DMS53 treated with DMSO at 0.1 percent for 48 hours (cell line): ENCODE measurements around the gene MEIS1.

ENCODE experiments used
- DNase-seq: peaks from one replicate; lab custom pipeline; 2025; ENCODE audit not compliant: unreplicated experiment; lab: John Stamatoyannopoulos, UW

The MEIS1 gene

DNA sequence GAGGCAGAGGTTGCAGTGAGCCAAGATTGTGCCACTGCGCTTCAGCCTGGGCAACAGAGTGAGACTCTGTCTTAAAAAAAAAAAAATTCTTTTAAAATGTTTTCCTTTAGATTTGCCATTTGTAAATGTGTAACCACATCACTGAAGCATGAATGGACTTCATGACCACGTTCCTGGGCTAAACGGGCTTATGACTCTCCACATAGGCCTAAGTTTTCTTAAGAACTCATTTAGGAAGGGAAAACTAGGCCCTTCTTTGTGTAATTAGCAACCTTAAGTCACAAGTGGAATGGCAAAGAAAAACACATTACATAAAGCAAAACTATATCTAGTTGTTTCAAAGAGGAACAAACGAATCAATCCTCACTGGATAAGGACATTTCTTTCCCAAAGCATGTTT, 99.5 kb downstream of the MEIS1 start:
- DNase-seq, result no peak

DNA sequence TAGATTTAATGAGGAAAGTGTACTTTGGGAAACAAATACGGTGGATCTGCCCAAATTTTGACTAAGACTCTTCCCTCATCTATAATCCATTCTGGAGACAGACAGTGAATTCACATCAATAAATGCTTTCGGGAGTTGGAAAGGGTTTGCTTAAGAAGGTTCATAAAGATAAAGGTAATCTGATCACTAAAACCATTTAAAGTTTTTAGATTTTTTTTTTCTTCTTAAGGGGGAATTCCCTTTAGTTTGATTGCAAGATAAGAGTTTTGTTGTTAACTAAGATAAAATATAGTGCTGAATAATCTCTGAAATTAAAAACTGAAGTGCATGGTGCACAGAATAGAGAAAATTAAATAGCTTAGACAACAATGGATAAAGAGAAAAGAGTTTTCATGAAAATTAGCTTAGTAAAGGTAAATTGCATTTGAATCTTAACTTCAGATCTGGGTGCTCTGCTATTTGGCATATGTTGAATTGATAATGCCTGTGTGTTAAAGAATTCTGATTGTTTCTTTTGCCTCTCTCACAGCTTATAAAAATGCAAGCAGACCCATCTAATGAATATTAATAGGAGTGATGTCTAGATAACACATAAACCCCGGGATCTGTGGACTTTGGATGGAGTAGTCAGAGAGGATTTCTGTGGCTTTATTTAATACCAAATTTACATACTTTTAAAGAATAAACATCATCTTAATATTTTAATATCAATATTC, 100.8 kb downstream of the MEIS1 start:
- no peak for DNase-seq

- DNase-seq, result no peak
These were observed 101.4 kb downstream of the MEIS1 start for GRCh38 chr2:66536290-66536673.

- no peak for DNase-seq
These were observed 102.1 kb downstream of the MEIS1 start for GRCh38 chr2:66536997-66537396.

DNA sequence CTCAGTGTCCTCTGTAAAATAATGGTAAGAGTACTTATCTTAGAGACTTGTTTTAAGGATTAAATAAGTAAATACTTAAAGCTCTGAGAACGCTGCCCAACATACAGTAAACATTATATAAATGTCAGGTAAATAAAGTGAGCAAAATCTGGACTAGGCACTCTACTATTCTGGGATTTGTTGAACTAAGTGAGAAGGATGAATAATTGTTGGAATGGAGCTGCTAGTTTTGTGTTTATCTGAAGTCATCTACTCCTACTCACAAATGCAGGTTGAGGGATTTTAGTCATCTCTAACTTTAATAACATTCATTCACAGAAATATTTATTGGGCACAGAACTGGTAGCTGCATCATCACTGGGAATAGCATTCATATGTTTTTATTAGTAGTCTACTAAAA, 103.4 kb downstream of the MEIS1 start:
- no peak for DNase-seq

DNA sequence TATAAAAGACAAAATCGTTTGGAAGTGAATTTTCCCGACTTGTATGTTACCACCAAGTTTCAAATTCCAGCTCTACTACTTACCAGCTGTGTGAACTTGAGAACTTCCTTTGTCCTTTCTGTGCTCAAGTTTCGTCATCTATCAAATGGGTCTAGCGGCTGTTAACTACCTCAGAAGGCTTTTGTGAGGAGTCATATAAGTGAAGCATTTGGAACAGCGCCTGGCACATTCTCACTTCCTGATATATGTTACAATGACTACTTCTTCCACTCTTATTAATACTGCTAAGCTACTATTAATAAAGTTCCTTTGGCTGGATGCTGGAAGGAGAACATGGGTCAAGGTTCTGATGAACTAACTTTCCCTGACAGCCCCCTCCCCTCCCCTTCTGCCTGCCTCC, 104.5 kb downstream of the MEIS1 start:
- no peak for DNase-seq

DNA sequence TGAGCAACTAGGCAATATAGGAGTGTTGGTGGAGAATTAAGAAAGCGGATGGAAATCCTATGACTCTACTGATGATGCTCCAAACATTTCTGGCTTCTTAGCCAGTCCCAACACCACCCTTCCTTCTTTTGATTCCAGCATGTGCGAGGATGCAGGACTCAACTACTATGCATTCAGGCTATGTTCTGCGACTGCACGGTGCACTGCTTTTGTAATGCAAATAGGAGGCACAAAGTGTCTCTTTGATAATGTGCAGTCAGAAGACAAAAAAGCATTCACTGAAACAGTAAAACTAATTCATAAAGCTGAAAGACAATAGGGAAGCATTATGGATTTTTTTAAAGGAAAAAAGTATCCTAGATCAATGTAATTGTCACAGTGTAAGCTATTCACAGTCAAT, 106.7 kb downstream of the MEIS1 start:
- DNase-seq, result no peak

DNA sequence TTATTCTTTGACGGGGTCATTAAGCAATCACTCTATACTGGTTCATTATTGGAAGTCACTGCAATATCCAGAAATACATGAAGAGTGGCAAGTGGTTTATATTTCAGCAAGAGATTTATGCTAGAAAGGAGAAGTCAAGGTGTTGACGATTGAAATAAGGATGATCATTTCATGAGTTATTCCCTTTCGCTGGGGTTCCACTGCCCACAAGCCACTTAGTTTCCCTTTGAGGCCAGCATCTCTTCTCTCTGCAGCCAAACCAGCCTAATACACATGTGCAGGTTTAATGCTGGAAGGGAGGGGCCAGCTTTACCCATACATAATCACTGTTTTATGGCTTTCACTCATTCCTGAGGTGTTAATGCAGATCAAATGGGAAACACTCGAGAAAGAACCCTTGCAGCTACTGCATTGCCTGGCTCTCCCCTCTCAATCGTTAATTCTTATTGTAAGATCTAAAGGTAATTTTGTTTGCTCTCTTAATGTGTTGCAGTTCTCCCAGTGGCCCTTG, 108.4 kb downstream of the MEIS1 start:
- no peak for DNase-seq

GRCh38 chr2:66544258-66544657, 109.3 kb downstream of the MEIS1 start:
- no peak for DNase-seq

GRCh38 chr2:66545258-66545657, 110.3 kb downstream of the MEIS1 start:
- no peak for DNase-seq

DNA sequence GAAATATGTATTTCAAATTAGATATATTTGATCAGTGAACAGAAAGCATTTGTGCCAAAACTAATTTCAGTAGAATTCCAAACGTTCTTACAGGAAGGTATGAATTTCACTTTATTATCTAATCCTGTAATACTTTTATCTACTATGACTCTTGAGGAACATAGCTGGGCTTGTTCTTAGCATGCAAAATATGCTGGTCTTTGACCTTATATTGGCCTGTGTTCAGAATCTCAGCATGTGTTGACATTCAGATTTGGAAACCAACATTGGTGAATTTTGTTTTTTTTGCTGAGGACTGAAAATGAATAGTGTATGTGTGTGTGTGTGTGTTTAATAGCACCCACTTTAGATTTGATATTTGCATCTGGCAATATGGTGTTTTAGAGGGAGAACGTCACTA, 112.2 kb downstream of the MEIS1 start:
- DNase-seq, result no peak

- no peak for DNase-seq
These were observed 113.0 kb downstream of the MEIS1 start for GRCh38 chr2:66547887-66548286.

DNA sequence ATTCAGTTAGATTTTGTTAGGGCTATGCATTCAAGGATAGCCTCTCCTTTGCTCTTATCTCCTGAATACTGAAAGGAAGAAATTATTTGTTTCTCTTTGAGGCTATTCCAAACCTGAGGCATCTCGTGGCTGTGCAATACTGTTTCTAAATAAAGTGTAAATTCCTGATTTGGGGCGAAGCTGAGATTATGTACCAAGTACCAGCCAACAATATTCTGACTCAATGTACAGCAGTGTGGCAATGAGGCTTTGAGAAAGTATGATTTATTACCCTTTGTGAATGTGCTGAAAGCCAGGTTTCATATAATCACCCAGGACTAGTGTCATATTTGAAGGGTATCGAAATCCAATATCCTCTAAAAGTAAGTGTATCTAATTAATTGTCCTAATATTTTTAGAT, 113.5 kb downstream of the MEIS1 start:
- no peak for DNase-seq

DNA sequence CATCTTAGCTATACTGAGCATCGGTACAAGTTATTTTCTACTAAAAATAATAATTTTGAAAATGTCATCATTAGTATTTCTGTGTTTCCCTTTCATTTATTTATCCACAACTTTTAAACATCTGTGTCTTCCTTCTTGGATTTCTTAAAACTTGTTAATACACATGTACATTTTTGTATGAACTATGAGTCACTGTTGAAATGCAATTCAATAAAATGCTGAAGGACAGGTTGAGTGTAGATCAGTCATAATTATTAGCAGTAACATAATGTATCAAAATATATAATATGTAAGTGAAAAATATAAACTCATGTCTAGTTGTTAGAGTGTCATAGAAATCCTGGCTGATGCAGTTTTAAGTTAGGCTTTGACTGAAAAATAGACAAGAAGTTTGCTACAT, 115.9 kb downstream of the MEIS1 start:
- no peak for DNase-seq

GRCh38 chr2:66553370-66553769, 118.4 kb downstream of the MEIS1 start:
- DNase-seq, result peak; percentile 29

GRCh38 chr2:66555091-66555490, 120.2 kb downstream of the MEIS1 start:
- DNase-seq, result no peak

GRCh38 chr2:66555501-66556324, 120.8 kb downstream of the MEIS1 start:
- peak; percentile 67 for DNase-seq

DNA sequence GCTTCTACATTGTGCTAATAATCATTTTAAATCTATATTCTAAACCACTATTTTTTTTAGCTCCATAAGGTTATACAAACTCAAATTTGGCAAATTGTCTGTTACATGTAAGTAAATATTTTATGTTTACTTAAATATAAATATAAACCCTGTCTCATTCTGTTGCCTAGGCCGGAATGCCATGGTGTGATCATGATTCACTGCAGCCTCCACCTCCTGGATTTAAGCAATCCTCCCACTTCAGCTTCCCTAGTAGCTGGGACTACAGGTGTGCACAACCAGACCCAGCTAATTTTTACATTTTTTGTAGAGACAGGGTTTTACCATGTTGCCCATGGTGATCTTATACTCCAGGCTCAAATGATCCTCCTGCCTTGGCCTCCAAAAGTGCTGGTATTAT, 124.7 kb downstream of the MEIS1 start:
- DNase-seq, result no peak

- no peak for DNase-seq
These were observed 125.8 kb downstream of the MEIS1 start for GRCh38 chr2:66560683-66561082.

DNA sequence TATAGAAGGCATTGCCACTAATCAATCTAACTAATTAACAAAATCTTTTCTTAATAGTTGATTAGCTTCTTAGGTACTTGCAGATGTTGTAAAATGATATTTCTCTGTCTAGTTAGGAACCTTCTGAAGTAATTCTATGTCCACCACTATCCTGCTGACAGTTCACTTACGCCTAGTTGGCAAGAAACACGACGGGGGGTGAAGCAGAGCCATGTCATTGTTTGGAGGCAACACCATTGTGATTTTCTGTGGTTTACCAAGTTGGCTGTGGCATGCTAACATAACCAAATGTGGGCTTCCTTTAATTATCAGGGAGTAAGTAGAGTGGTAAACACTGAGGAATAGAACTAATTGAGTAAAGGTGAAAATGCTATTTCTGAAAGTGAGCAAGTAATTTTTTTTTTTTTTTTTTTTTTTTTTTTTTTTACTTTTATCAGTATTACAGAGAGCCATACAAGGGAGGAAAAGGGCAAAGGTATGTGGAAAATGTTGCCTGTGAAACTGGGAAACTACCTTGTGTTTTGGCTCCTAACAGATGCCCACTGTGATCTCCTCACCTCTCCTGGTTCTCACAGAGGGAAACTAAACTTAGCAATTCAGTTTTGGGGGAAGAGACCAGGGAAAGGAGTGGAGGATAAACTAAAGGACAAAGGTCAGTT, 126.8 kb downstream of the MEIS1 start:
- no peak for DNase-seq

DNA sequence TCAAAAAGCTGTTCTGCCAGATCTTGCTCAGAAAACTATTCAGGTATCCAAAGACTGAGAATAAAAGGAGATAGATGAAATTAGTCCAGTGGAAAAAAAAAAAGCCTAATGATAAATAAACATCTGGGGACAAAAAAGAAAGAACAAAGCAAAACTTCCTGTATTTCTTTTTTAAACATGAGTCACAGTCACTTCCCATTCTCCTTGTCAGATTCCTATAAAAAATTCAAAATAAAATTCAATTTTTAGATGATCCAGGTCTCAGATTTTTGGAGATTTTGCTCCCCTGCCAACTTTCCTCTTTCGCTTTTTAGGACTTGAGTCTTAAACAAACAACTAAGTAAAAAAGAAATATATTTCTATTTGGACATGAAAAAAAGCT, 127.4 kb downstream of the MEIS1 start:
- DNase-seq, result no peak

GRCh38 chr2:66563473-66563872, 128.5 kb downstream of the MEIS1 start:
- DNase-seq, result no peak
